GM18505 (cell line): ENCODE data around the gene MOV10.

Source experiments
- ATAC-seq: cut with Tn5 transposase; IDR thresholded peaks from one replicate; pipeline ENCODE4 v1.9.1; 2021; ENCODE audit not compliant: unreplicated experiment
- POLR2A ChIP-seq: IDR thresholded peaks from 4 replicates; pipeline ENCODE4 v1.6.1; 2011; ENCODE audit warnings: borderline replicate concordance; ENCODE audit not compliant: insufficient read depth, insufficient read length; ENCODE audit errors: extremely low read depth

Gene MOV10

DNA sequence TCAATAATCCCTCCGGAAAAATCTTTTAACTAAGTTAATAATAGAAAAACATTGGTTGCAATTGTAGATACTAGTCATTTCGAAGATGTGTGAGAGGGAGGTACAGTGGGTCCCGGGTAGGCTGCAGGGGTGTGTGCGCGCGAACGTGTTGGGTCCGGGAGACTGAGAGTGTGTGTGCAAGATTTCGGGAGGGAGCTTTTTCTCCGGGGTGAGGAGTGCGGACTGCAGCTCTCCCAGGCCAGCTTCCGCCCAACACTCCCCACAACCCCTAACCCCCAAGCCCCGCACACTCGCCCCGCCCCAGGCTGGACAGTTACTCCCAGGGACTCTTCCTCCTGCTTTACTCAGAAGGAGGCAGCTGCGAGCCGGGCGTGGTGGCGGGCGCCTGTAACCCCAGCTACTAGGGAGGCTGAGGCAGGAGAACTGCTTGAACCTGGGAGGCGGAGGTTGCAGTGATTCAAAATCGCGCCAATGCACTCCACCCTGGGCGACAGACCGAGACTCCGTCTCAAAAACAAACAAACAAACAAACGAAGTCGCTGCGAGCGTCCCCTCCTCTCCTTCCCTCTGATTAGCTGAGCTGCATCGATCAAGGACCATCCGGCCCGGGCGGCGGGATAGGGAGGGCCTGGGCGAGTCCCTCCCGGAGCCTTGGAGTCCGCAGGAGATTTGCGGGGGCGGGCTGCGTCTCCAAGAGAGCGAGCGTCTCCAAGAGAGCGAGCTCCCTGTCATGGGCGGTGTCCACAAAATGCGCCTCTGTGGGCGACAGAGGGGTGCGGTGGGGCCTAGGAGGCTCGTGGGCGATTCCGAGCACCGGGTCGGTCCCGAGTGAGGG is 68.9 kb downstream of the MOV10 start:
- no peak for TF ChIP-seq POLR2A
- ATAC-seq = no peak

DNA sequence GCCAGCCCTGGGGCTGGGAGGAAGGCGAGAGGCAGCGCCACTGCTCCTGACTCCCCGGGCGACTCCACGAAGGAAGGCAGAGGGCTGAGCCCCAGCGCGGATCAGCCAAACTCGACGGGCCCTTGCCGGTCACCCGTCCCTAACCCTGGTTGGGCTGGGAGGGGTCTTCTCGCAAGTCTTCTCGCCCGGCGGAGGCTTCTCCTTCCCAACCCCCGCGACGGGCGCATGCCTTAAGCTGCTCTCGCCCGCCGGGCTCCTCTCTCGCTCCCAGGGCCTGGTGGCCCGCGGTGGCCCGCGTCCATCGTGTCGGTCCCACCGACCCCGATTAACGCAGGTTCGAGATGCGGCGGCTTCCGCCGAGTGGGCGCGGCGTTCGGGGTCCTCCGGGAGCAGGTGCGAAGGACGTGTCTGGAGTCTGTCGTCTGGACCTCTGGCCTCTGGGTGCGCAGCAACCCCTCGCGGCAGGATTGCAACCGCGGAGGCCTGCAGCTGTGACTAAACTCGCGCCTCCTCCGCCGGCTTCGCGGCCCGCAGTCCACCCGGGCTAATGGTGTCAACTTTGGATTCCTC is 69.6 kb downstream of the MOV10 start:
- TF ChIP-seq POLR2A = no peak

DNA sequence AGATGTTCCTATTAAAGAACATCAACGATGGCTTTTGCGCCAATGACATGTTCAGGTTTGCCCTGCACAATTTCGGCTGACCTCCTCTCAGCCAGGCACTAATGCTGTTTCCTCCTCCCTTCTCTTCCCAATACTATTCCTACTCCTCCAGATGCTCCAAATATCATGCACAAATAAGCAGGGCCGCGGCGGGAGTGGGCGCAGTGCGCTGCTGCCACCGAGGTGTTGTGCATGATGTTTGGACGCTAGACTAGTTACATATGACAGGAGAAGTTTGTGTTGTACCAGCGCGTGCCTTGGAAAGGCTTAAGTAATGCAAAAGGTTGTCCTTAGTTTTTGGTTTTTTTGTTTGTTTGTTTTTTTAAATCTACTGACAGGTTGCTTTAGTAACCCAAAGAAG is 73.9 kb downstream of the MOV10 start:
- TF ChIP-seq POLR2A = no peak
- no peak for ATAC-seq

More for the DNA sequence above, 69.6 kb downstream of the MOV10 start:
- ATAC-seq = no peak
